Smooth muscle cell of bladder (primary cell): Measurements from ENCODE around the gene SPOCK1. TPM values are rescaled to one million over a fixed set of nuclear protein-coding genes. Genes with fewer than 3 reads are reported as not detected.

Experiments
- total RNA-seq: library from RNA; depleted of rRNA; stranded (reverse); fragments of >200 nt; gene quantifications from 2 replicates; pipeline ENCODE4 v1.2.3, GENCODE V29; 2014

The SPOCK1 gene
- total RNA-seq = 302 and 700 TPM in 2 replicates

DNA sequence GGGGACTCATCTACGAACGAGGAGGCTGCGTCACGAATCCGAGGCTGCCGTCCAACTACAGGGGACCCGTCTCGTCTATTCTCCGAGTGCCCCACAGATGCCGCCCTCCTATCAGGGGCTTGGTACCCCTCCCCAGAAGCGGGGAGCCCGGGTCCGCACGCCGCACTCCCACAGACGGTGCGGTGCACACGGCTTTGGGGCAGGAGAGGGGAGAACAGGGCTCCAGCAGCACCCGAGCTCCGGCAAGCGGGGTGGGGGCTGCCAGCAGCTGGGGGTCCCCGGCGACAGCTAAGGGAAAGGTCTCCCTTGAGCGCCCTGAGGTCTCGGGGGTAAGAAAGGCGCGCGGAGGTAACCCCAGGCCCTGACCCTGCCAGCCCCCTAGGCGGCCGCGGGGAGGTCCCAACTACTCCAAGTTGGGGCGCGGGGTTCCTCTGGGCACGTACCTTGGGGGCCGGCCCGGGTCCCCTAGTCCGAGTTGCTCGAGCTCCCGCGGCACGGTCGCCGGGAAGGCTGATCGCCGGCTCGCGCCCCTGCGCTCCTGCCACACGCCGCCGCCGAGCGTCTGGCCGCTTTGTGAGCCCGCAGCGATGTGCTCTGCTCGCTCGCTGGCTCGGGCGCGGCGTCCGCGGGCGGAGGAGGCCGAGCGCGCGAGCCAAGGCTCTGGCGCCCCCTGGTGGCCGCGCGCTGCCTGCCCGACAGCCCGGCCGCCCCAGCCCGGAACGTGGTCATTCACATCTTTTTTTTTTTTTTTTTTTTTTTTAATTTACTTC, at the start of gene SPOCK1:
SPOCK1 (minus strand) TSS at position 591 of the 770 bp plus-strand sequence.

Other genes with a start within 250 kb of the SPOCK1 start
- 1.4 and 3.1 TPM in 2 replicates for gene KLHL3, start 236.8 kb upstream of the SPOCK1 start, total RNA-seq